NCI-H2227 (cell line): ENCODE data around the gene MVP.
"Not testable (repeated sequence)": the region's sequence is repeated elsewhere in the genome, so short reads cannot be mapped to it uniquely, and the experiment has no call there.

Experiments used
- DNase-seq: peaks from one replicate; lab custom pipeline; 2025; ENCODE audit not compliant: unreplicated experiment; lab: John Stamatoyannopoulos, UW

The MVP gene

GRCh38 chr16:29815032-29815721, 5.1 kb upstream of the MVP start:
- DNase-seq, result peak; percentile 88

- DNase-seq, result peak; percentile 99
Observed at GRCh38 chr16:29815793-29816693, 4.2 kb upstream of the MVP start, which contains the start of gene PAGR1. PAGR1 (plus strand) TSS chr16:29816152; CDS start chr16:29816526, 374 bp downstream.

- DNase-seq, result peak; percentile 68
Observed at GRCh38 chr16:29816694-29817441, 3.4 kb upstream of the MVP start.

GRCh38 chr16:29818082-29818481, 2.2 kb upstream of the MVP start:
- no peak for DNase-seq

- no peak for DNase-seq
Observed at GRCh38 chr16:29819506-29819905, 756 bp upstream of the MVP start.

GRCh38 chr16:29820730-29821642, 724 bp downstream of the MVP start:
- DNase-seq, result no peak

GRCh38 chr16:29821643-29822115, 1.4 kb downstream of the MVP start:
- DNase-seq, result no peak

- DNase-seq, result no peak
Observed at GRCh38 chr16:29824589-29825144, 4.4 kb downstream of the MVP start.

GRCh38 chr16:29825145-29826044, 5.1 kb downstream of the MVP start:
- peak; percentile 23 for DNase-seq

- no peak for DNase-seq
Observed at GRCh38 chr16:29826342-29826695, 6.1 kb downstream of the MVP start.

- no peak for DNase-seq
Observed at GRCh38 chr16:29830774-29831173, 10.5 kb downstream of the MVP start.

- DNase-seq, result no peak
Observed at GRCh38 chr16:29831490-29831889, 11.2 kb downstream of the MVP start.

- DNase-seq, result not testable (repeated sequence)
Observed at GRCh38 chr16:29833219-29833618, 13.0 kb downstream of the MVP start.

GRCh38 chr16:29834079-29834478, 13.8 kb downstream of the MVP start:
- no peak for DNase-seq

- no peak for DNase-seq
Observed at GRCh38 chr16:29835926-29836325, 15.7 kb downstream of the MVP start.

GRCh38 chr16:29836623-29837022, 16.4 kb downstream of the MVP start:
- no peak for DNase-seq

GRCh38 chr16:29837841-29838240, 17.6 kb downstream of the MVP start:
- no peak for DNase-seq

- DNase-seq, result no peak
Observed at GRCh38 chr16:29839822-29840221, 19.6 kb downstream of the MVP start.

GRCh38 chr16:29840240-29840639, 20.0 kb downstream of the MVP start:
- no peak for DNase-seq
